SK-N-SH treated with all-trans-retinoic acid at 6 μM for 48 hours (cell line): ENCODE results near the gene VCL.

Source experiments
- CREB5 ChIP-seq: fragments of 250-450 bp; sonication (Bioruptor Pico); IDR thresholded peaks from 2 replicates; pipeline ENCODE4 v1.5.1; 2020; ENCODE audit warnings: low read depth, mild to moderate bottlenecking, moderate library complexity
- ESRRG ChIP-seq: fragments of 250-450 bp; sonication (Bioruptor Pico); IDR thresholded peaks from 2 replicates; pipeline ENCODE4 v1.6.1; 2021; ENCODE audit warnings: mild to moderate bottlenecking
- GLIS3 ChIP-seq: fragments of 250-450 bp; sonication (Bioruptor Pico); IDR thresholded peaks from 2 replicates; pipeline ENCODE4 v1.5.0; 2020; ENCODE audit warnings: mild to moderate bottlenecking, moderate library complexity
- OSR1 ChIP-seq: fragments of 250-450 bp; sonication (Bioruptor Pico); IDR thresholded peaks from 2 replicates; pipeline ENCODE4 v1.8.0; 2022; ENCODE audit warnings: moderate library complexity, mild to moderate bottlenecking, inconsistent platforms
- PATZ1 ChIP-seq: fragments of 250-450 bp; sonication (Bioruptor Pico); IDR thresholded peaks from 2 replicates; pipeline ENCODE4 v1.8.0; 2020; ENCODE audit warnings: mild to moderate bottlenecking, moderate library complexity, borderline replicate concordance
- RARB ChIP-seq: fragments of 250-450 bp; sonication (Bioruptor Pico); IDR thresholded peaks from 2 replicates; pipeline ENCODE4 v1.8.0; 2021; ENCODE audit warnings: mild to moderate bottlenecking, moderate library complexity
- TCF4 ChIP-seq: fragments of 250-450 bp; sonication (Bioruptor Pico); IDR thresholded peaks from 2 replicates; pipeline ENCODE4 v1.8.0; 2021; ENCODE audit warnings: mild to moderate bottlenecking, moderate library complexity, borderline replicate concordance
- ZFP3 ChIP-seq: fragments of 250-450 bp; sonication (Bioruptor Pico); IDR thresholded peaks from 2 replicates; pipeline ENCODE4 v1.5.0; 2020; ENCODE audit warnings: mild to moderate bottlenecking, moderate library complexity
- ZFP30 ChIP-seq: fragments of 450-650 bp; formaldehyde crosslinking; IDR thresholded peaks from 2 replicates; pipeline ENCODE4 v1.5.0; 2022; ENCODE audit warnings: mild to moderate bottlenecking, moderate library complexity
- ZNF565 ChIP-seq: fragments of 450-650 bp; formaldehyde crosslinking; conservative IDR thresholded peaks from 2 replicates; pipeline ENCODE4 v1.5.0; 2020; ENCODE audit warnings: low read depth, mild to moderate bottlenecking, moderate library complexity

GRCh38 chr10:74140553-74140952, 142.6 kb downstream of the VCL start:
- TF ChIP-seq CREB5 (no peak), RARB (CRISPR knock-in tag) (no peak), ZNF565 (CRISPR knock-in tag) (no peak), PATZ1 (CRISPR knock-in tag) (no peak), ZFP30 (CRISPR knock-in tag) (no peak), TCF4 (CRISPR knock-in tag) (no peak), OSR1 (CRISPR knock-in tag) (no peak), GLIS3 (no peak), ZFP3 (CRISPR knock-in tag) (no peak), ESRRG (no peak)
